H54 (cell line): ENCODE results near the gene STXBP6.
"Not testable (repeated sequence)": the region's sequence is repeated elsewhere in the genome, so short reads cannot be mapped to it uniquely, and the experiment has no call there.

Source experiments
- DNase-seq: peaks from one replicate; pipeline ENCODE4 v3.0.0; 2011; ENCODE audit warnings: low spot score, mixed read lengths; ENCODE audit not compliant: insufficient read length
- FAIRE-seq: peaks from 3 replicates; lab custom pipeline; 2011; peaks lifted over from hg19 to GRCh38; lab: Jason Lieb, UNC
- POLR2A ChIP-seq: IDR thresholded peaks from 2 replicates; pipeline ENCODE4 v1.6.1; 2011; ENCODE audit warnings: low read depth, mild to moderate bottlenecking, low read length

Gene STXBP6

GRCh38 chr14:24975393-24975792 lies 74.6 kb downstream of the STXBP6 start:
- TF ChIP-seq POLR2A, result no peak
- FAIRE-seq, result no peak
- no peak for DNase-seq

- no peak for DNase-seq
- no peak for FAIRE-seq
- TF ChIP-seq POLR2A, result no peak
Measured at GRCh38 chr14:24974591-24975374, 75.2 kb downstream of the STXBP6 start.

- no peak for FAIRE-seq
- TF ChIP-seq POLR2A, result no peak
- no peak for DNase-seq
Measured at GRCh38 chr14:24972844-24973243, 77.1 kb downstream of the STXBP6 start.

- DNase-seq, result no peak
- FAIRE-seq, result no peak
- TF ChIP-seq POLR2A, result no peak
Measured at GRCh38 chr14:24971255-24971654, 78.7 kb downstream of the STXBP6 start.

- TF ChIP-seq POLR2A, result no peak
- DNase-seq (no peak), FAIRE-seq (no peak)
Measured at GRCh38 chr14:24966579-24966964, 83.4 kb downstream of the STXBP6 start.

- FAIRE-seq, result no peak
- peak; percentile 5 for DNase-seq
- TF ChIP-seq POLR2A, result no peak
Measured at GRCh38 chr14:24965934-24966578, 83.9 kb downstream of the STXBP6 start.

GRCh38 chr14:24965578-24965933 lies 84.4 kb downstream of the STXBP6 start:
- TF ChIP-seq POLR2A, result no peak
- no peak for FAIRE-seq
- DNase-seq, result no peak

GRCh38 chr14:24964591-24964990 lies 85.4 kb downstream of the STXBP6 start:
- FAIRE-seq (no peak), DNase-seq (no peak)
- no peak for TF ChIP-seq POLR2A

- TF ChIP-seq POLR2A, result no peak
- DNase-seq (no peak), FAIRE-seq (no peak)
Measured at GRCh38 chr14:24964048-24964447, 85.9 kb downstream of the STXBP6 start.

GRCh38 chr14:24962118-24962517 lies 87.8 kb downstream of the STXBP6 start:
- DNase-seq, result not testable (repeated sequence)

GRCh38 chr14:24960816-24961215 lies 89.1 kb downstream of the STXBP6 start:
- no peak for FAIRE-seq
- no peak for TF ChIP-seq POLR2A
- DNase-seq, result no peak

More at GRCh38 chr14:24962118-24962517, 87.8 kb downstream of the STXBP6 start:
- FAIRE-seq, result not testable (repeated sequence)

- DNase-seq, result no peak
- TF ChIP-seq POLR2A, result no peak
- no peak for FAIRE-seq
Measured at GRCh38 chr14:24959791-24960331, 90.1 kb downstream of the STXBP6 start.

- FAIRE-seq (no peak), DNase-seq (no peak)
- TF ChIP-seq POLR2A, result no peak
Measured at GRCh38 chr14:24958271-24958670, 91.7 kb downstream of the STXBP6 start.

GRCh38 chr14:24957814-24958213 lies 92.1 kb downstream of the STXBP6 start:
- TF ChIP-seq POLR2A, result no peak
- DNase-seq (no peak), FAIRE-seq (no peak)

- TF ChIP-seq POLR2A, result no peak
- FAIRE-seq (no peak), DNase-seq (no peak)
Measured at GRCh38 chr14:24956104-24956503, 93.8 kb downstream of the STXBP6 start.

- DNase-seq (no peak), FAIRE-seq (no peak)
- no peak for TF ChIP-seq POLR2A
Measured at GRCh38 chr14:24954700-24955037, 95.3 kb downstream of the STXBP6 start.
